ENCODE data around the gene KCNK13.
A peak's percentile ranks its signal among the peaks of the same experiment; 100 is the strongest.

KCNK13 gene

GRCh38 chr14:90049390-90049789 lies 12.4 kb upstream of the KCNK13 start:
- DNase-seq (ENCODE audit: low read depth) = no peak
- no peak overlapping the region for H3K4me3 ChIP-seq (ENCODE audit: low read depth, low read length)

GRCh38 chr14:90050271-90050670 lies 11.5 kb upstream of the KCNK13 start:
- DNase-seq (ENCODE audit: low read depth) = no peak
- TF ChIP-seq CTCF (IDR thresholded peaks at IDR 0.05; ENCODE audit: low read depth, low read length, missing control alignments) = no peak
- H3K4me3 ChIP-seq (ENCODE audit: low read depth, low read length) = no peak overlapping the region

More at GRCh38 chr14:90049390-90049789, 12.4 kb upstream of the KCNK13 start:
- no peak for TF ChIP-seq CTCF (IDR thresholded peaks at IDR 0.05; ENCODE audit: low read depth, low read length, missing control alignments)

GRCh38 chr14:90053044-90053443 lies 8.8 kb upstream of the KCNK13 start:
- no peak for TF ChIP-seq CTCF (IDR thresholded peaks at IDR 0.05; ENCODE audit: low read depth, low read length, missing control alignments)
- DNase-seq (ENCODE audit: low read depth) = no peak
- H3K4me3 ChIP-seq (ENCODE audit: low read depth, low read length) = no peak overlapping the region

- no peak for DNase-seq (ENCODE audit: low read depth)
- no peak overlapping the region for H3K4me3 ChIP-seq (ENCODE audit: low read depth, low read length)
- no peak for TF ChIP-seq CTCF (IDR thresholded peaks at IDR 0.05; ENCODE audit: low read depth, low read length, missing control alignments)
Measured at GRCh38 chr14:90054803-90055202, 7.0 kb upstream of the KCNK13 start.

GRCh38 chr14:90056826-90057225 lies 5.0 kb upstream of the KCNK13 start:
- DNase-seq (ENCODE audit: low read depth) = no peak
- TF ChIP-seq CTCF (IDR thresholded peaks at IDR 0.05; ENCODE audit: low read depth, low read length, missing control alignments) = no peak
- no peak overlapping the region for H3K4me3 ChIP-seq (ENCODE audit: low read depth, low read length)

- DNase-seq (ENCODE audit: low read depth) = no peak
- TF ChIP-seq CTCF (IDR thresholded peaks at IDR 0.05; ENCODE audit: low read depth, low read length, missing control alignments) = no peak
- H3K4me3 ChIP-seq (ENCODE audit: low read depth, low read length) = no peak overlapping the region
Measured at GRCh38 chr14:90058876-90059458, 2.8 kb upstream of the KCNK13 start.

GRCh38 chr14:90060312-90060964 lies 1.4 kb upstream of the KCNK13 start:
- peak; percentile 54 for TF ChIP-seq CTCF (IDR thresholded peaks at IDR 0.05; ENCODE audit: low read depth, low read length, missing control alignments)
- DNase-seq (ENCODE audit: low read depth) = no peak
- H3K4me3 ChIP-seq (ENCODE audit: low read depth, low read length) = peak overlapping the region; percentile 52

Data from GM12864 (cell line).